ENCODE data around the gene PIM3. TPM values are rescaled to one million over a fixed set of nuclear protein-coding genes. Genes with fewer than 3 reads are reported as not detected.

PIM3 gene
- total RNA-seq, 1 donor from 2014 or later, result 61.5 TPM

DNA sequence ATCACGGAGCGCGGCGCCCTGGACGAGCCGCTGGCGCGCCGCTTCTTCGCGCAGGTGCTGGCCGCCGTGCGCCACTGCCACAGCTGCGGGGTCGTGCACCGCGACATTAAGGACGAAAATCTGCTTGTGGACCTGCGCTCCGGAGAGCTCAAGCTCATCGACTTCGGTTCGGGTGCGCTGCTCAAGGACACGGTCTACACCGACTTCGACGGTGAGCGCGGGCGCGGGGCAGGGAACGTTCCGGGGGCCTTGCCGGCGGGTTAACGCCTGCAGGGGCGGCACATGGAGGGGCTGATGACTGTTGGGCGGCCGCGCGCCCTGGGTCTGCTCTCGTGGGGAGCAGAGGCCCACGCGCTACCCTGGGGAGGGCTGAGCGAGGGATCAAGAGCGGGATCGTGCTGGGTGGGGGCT lies 1.0 kb downstream of the PIM3 start:
- DNase-seq (peak; percentile 50), ATAC-seq (ENCODE audit: poor library complexity) (no peak)
- intact Hi-C loops (cut with DNase I), result loop anchor here (2.0 kb wide), 1 partner anchor 27 kb away; no protein-coding TSS in a partner anchor

DNA sequence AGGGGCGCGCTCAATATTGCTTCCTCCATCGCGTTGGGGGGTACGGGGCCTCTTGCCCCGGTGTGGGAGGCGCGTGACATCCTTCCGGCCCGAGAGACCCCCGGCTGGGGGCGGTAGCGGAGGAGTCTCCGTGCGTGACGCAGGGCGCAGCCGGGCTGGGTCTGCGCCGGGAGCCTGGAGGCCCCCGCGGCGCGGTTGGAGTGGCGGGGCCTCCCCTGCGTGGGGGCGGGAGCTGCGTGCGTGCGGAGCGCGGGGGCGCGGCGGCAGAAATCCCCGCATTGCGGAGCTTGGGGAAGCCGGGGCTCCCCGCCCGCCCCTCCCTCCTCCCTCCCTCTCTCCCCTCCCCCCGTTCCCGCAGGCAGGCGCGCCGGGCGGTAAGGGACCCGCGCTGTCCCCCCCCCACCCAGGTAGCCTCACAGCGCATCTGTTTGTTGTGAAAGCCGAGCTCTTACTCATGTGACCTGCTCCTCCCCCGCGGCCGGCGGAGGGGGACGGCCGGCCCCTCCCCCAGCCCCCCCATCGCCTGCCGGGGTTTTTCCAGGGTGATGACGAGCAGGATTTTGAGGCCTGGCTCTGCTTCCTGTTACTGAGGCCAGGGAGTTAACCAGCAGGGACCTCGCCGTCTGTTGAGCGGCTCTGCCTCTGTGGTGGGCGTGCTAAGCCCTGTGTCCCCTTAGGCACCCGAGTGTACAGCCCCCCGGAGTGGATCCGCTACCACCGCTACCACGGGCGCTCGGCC lies 1.6 kb downstream of the PIM3 start:
- intact Hi-C loops (cut with DNase I), result no loop called here
- ATAC-seq (ENCODE audit: poor library complexity) (peak; percentile 56), DNase-seq (peak; percentile 91)

DNA sequence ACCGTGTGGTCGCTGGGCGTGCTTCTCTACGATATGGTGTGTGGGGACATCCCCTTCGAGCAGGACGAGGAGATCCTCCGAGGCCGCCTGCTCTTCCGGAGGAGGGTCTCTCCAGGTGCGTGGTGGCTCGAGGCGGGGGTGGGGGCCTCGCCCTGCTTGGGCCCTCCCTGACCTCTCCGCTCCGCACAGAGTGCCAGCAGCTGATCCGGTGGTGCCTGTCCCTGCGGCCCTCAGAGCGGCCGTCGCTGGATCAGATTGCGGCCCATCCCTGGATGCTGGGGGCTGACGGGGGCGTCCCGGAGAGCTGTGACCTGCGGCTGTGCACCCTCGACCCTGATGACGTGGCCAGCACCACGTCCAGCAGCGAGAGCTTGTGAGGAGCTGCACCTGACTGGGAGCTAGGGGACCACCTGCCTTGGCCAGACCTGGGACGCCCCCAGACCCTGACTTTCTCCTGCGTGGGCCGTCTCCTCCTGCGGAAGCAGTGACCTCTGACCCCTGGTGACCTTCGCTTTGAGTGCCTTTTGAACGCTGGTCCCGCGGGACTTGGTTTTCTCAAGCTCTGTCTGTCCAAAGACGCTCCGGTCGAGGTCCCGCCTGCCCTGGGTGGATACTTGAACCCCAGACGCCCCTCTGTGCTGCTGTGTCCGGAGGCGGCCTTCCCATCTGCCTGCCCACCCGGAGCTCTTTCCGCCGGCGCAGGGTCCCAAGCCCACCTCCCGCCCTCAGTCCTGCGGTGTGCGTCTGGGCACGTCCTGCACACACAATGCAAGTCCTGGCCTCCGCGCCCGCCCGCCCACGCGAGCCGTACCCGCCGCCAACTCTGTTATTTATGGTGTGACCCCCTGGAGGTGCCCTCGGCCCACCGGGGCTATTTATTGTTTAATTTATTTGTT lies 2.4 kb downstream of the PIM3 start:
- DNase-seq, result peak; percentile 54
- intact Hi-C loops (cut with DNase I), result no loop called here
- no peak for ATAC-seq (ENCODE audit: poor library complexity)

DNA sequence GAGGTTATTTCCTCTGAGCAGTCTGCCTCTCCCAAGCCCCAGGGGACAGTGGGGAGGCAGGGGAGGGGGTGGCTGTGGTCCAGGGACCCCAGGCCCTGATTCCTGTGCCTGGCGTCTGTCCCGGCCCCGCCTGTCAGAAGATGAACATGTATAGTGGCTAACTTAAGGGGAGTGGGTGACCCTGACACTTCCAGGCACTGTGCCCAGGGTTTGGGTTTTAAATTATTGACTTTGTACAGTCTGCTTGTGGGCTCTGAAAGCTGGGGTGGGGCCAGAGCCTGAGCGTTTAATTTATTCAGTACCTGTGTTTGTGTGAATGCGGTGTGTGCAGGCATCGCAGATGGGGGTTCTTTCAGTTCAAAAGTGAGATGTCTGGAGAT lies 3.1 kb downstream of the PIM3 start:
- DNase-seq, result peak; percentile 45
- ATAC-seq (ENCODE audit: poor library complexity), result no peak
- intact Hi-C loops (cut with DNase I), result no loop called here

DNA sequence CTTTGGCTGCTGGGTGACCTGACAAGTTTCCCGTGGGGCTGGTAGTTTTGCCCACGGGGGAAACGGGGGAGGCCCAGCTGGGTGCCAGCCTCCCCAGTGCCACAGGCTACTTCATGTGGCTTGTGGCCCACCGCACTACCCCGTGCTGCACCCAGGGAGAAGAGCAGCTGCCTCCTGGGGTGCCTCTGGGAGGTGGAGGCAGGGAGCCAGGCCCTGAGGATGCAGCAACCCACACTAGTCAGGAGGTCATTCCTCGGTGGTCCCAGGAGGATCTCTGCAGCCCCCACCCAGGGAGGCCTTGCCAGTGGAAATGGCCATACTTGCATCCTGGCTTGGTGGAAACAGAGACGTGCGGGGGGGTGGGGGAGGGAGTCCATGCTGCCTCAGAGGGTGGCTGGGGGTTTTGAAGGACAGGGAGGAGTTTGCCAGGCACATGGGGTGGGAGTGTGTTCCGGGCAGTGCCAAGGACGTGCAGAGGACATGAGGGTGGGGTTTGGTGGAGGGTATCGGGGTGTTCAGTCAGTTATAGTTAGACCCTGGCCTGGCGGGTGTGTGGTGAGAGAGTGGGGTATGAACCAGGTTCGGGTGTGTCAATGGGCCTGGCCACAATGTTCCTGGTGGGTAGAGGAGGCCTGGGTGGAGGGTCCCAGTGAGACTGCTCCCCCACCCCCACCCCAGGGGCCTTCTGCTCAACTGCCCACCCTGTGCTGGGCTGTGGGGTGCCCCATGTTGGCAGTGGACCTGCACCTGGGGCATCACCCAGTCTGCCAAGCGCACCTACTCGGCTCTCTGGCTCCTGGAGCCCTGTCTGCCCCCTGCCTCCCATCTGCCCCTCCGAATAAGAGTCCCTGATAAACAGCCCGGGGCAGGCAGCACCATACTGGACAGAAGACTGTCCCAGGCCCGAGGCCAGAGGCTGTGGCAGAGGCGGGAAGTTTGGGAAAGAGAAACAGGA lies 3.8 kb downstream of the PIM3 start:
- intact Hi-C loops (cut with DNase I), result no loop called here
- ATAC-seq (ENCODE audit: poor library complexity) (no peak), DNase-seq (peak; percentile 46)

DNA sequence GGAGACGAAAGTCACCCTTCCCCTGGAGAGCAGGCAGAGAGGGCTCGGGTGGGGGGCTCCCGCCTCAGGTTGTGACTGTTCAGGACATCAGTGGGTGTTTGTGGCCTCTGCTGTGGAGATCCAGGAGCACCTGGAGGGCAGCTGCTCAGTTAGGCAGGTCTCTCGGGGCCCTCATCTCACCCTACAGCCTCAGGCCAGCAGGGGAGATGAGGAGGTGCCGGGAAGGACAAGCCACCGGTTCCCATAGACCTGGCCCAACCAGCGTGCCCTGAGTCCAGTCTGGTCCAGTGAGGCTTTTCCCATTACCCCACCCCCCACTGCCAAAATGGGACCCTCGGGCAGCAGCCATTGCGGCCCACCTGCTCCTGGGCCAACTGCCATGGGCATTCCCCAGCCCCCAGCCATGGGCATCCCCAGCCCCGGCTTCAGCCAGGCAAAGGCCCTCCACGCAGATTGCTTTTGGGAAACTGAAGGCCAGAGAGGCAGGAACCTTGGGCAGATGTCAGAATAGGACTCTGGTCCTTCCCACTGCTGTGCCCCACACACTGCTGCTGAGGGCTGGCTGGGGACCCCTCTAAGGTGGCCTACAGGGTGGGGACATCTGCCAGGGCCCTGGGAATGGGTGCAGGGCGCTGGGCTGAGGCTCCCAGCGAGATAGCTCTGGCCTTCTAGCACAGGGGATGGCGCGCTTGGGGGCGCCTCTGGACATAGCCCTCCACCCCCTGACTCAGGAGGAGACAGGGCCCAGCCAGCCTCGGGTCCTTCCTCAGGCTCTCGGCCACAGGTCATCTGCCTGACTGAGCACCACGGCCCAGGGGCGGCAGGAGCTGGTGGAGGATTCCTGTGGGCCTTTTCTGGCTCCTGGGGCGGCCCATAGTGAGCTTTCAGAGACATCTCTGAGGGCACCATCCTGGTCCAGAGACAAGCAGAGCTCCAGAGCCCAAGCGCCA lies 4.8 kb downstream of the PIM3 start:
- intact Hi-C loops (cut with DNase I), result no loop called here

DNA sequence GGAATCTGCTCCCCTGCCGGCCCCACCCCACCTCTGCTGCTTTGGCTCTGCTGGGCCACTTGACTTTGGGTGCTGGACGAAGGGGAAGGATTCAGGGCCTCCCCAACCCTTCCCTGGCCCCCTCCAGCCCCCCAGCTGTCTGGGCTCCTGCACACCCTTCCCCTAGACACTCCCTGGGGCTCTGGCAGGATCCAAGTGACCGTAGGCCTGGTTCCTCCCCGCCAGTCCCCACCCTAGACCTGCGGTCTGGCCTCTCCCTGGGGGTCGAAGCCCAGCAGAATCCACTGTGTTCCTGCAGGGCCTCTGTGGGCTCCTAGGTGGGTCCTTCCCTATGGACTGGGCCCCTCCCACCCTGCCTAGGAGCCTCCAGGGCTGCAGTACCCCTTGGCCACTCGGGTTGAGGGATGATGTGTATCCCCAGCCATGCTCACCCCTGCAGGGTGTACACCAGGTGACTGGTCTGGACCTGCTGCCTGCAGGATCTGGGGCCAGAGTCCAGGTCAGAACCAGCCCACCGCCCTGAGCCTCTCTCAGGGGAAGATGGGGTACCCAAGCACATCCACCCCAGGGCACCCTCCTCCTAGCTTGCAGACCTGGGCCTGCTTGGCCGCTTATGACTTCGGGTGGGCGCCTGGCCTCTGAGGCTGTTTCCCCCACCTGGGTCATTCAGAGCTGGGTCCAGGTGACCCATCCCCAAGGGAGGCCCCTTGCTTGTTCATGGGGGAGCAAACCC lies 5.6 kb downstream of the PIM3 start:
- peak; percentile 50 for DNase-seq
- ATAC-seq (ENCODE audit: poor library complexity), result no peak
- intact Hi-C loops (cut with DNase I), result no loop called here

More for the DNA sequence above, 4.8 kb downstream of the PIM3 start:
- no peak for ATAC-seq (ENCODE audit: poor library complexity)
- peak; percentile 44 for DNase-seq

DNA sequence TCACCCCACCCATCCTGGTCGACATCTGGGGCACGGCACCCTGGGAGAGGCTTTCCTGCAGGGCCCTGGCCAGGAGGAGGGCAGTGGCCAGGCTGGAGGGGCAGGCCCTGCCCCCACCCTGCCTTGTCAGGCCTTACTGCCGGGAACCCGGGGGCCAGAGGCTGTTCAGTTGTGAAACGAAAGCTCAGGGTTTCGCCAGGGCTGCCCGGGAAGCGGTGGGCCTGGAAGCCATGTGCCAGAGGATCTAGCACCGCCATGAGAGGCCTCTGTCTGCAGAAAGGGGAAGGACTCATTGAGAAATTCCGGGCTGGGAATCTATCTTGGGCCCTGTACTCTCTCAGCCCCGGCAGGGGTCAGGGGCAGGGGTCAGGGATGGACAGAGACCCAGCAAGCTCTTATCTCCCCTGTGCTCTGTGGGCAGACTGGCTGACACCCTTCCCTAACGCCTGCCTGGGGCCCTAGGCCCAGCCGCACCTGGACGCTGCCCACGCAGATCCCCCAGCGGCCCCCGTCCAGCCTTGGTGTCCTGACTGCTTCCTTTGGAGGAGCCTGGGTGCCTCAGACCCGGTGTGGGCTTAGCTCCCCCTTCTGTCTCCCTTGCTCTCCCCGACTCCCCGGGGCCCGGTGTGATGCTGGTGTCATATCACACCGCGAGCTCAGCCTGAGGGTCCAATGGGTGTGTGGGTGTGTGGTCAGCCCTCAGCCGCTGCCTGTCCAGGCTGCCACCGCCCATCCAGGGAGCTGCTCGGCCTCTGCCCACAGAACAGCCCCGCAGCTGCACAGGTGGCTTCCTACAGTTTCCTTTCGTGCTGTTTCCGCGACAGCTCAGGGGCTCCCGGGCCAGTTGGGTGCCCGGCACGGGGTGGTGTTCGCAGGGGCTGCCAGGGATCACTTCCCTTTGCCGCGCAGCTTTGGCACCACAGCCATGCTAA lies 6.5 kb downstream of the PIM3 start:
- peak; percentile 76 for DNase-seq
- intact Hi-C loops (cut with DNase I), result no loop called here
- no peak for ATAC-seq (ENCODE audit: poor library complexity)

DNA sequence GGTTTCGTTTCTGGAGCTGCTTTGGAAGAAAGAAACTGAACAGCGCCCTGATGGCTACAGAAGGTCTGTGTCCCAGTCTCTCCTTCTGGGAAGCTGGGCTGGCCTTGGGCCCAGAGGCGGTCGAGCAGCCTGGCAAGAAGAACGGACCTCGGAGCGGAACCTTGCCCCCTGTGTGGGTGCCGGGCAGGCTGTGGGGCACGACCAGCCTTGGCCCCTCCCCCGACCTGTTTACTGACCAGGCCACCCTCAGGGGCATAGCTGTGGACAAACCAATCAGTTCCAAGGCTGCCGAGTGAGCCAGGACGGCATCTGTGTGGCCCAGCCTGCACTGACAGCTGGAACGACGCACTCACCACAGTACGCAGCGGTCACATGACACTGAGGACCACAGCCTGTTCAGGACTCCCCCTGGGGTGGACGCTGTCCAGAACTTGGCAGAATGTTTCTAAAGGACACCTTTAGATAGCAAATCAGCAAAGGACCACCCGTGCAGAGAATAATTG lies 7.2 kb downstream of the PIM3 start:
- intact Hi-C loops (cut with DNase I), result no loop called here
- ATAC-seq (ENCODE audit: poor library complexity), result no peak
- peak; percentile 79 for DNase-seq

DNA sequence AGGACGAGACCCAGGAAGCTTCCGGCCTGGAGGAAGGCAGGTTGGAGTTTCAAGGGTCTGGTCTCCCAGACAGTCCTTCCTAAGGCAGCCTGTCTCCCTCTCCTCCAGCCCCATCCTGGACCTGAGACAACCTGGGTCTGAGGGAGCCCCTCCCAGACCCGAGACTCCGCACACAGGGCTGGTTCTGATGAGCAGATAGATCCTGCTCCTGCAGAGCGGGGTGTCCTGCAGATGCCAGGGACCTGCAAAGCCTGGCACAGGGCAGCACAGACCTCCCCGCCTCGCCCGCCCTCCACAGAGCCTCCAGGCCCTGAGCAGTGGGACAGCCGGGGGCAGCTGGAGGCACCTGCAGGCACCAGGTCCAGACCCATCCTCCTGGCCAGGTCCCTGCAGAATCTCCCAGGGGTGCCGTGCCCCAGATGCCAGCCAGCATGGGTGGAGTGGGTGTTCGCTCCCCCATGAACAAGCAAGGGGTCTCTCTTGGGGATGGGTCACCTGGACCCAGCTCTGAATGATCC lies 7.8 kb downstream of the PIM3 start:
- intact Hi-C loops (cut with DNase I), result no loop called here
- ATAC-seq (ENCODE audit: poor library complexity) (no peak), DNase-seq (peak; percentile 43)

DNA sequence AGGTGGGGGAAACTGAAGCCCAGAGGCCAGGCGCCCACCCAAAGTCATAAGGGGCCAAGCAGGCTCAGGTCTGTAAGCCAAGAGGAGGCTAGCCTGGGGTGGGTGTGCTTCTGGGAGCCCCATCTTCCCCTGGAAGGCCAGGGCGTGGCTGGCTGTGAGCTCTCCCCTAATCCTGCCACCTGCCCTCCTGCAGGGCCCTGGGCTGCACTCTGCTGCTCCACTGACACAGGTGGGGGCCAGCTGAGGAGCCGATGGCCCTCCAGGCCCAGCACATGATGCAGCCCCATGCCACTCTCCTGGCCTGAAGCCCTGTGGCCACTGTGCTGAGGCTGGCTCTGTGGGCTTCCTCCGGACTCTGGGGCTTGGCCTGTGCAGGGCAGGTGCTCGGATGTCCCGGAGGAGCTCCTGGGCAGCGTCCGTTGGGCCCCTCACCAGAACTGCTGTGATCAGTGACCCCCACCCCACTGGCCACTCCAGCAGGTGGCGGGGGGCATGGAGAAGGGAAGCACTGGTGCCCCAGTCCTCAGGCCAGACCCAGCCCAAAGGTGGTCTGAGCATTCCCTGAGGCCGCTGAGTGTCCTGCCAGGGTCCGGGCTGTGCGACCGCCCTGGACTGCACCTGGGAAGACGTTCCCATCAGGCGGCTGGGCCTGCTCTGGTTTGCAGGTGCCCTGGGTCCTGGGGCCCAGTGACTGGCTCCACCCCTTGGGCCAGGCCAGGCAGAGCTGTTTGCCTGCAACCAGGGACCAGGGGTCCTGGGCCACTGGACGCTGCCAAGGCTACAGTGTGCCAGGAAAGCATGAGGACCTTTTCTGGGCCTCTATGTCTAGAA lies 8.5 kb downstream of the PIM3 start:
- intact Hi-C loops (cut with DNase I), result no loop called here
- DNase-seq, result peak; percentile 43
- ATAC-seq (ENCODE audit: poor library complexity), result no peak

DNA sequence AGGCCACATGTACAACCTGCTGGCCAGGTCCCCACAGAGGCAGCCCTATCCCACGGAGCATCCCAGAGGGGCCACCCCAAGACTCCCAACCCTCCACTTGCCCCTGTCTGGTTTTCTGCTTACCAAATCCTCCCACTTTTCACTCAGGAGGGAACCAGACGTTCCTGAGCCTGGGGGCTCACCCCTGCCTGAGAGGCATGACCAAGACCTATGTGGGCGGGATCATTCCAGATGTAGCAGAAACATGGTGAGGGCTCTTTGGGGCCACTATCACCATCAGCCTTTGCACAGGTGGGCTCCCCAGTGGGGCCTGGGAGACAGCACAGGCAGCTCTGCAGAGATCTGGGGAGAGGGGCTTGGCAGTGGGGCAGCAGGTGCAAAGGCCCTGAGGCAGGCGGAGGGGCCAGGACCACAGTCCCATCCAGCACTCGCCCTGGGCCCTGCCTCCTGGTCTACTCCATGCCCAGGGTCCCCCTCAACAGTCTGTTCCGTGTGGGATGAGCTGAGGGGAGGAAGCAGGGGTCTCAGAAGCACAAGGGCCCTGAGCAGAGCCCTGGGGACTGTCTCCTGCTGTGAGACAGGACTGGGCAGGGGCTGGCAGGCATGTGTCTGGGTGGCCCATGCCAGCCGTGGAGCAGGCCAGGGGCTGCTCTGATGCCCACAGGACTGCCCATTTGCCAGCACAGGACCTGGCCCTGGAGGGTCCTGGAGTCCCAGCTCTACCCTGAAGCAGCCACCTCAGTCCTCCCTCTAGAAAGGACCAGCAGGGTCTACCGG lies 9.4 kb downstream of the PIM3 start:
- intact Hi-C loops (cut with DNase I), result loop anchor here (5.0 kb wide), 1 partner anchor 38 kb away; no protein-coding TSS in a partner anchor
- no peak for ATAC-seq (ENCODE audit: poor library complexity)
- peak; percentile 42 for DNase-seq

DNA sequence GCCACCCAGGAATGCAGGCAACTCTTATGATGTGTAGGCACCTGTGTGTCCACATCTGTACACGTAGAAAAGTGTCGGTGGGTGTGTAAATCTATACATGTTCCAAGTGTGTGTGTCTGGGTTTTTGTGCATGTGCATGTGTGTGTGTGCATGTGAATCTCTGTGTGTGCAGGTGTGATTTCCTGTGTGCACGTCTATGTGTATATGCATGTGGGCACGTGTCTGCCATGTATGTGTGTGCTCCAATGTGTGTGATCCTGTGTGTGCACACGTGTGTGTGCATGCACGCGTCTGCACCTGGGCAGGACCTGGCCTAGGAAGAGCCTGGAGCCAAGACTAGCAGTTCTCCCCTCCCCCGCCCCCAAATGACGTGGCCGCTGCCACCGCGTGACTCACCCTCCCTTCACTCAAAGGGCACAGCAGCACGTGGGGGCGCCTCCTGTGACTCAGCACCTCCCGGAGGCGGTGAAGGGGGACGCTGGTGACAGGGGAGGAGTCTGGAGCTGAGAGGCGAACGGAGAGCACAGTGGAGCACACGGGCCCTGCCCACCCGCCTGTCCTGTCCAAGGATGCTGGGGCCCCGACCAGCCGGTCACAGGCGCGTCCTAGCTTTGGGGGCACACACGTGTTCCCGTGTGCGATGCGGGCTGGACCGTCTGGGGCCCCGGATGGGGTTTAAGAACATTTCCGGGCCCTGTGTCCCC lies 10.1 kb downstream of the PIM3 start:
- ATAC-seq (ENCODE audit: poor library complexity), result peak; percentile 87
- peak; percentile 94 for DNase-seq
- intact Hi-C loops (cut with DNase I), result loop anchor here (5.0 kb wide), 1 partner anchor 38 kb away; no protein-coding TSS in a partner anchor
